ENCODE data around the gene HDAC4. TPM values are rescaled to one million over a fixed set of nuclear protein-coding genes. Genes with fewer than 3 reads are reported as not detected.

Gene HDAC4
- total and polyA plus RNA-seq, 2 of the 8 experiments (the other 6 are each of a cell fraction or from before 2014, with no cell fraction given) = 15.4 to 31.5 TPM

DNA sequence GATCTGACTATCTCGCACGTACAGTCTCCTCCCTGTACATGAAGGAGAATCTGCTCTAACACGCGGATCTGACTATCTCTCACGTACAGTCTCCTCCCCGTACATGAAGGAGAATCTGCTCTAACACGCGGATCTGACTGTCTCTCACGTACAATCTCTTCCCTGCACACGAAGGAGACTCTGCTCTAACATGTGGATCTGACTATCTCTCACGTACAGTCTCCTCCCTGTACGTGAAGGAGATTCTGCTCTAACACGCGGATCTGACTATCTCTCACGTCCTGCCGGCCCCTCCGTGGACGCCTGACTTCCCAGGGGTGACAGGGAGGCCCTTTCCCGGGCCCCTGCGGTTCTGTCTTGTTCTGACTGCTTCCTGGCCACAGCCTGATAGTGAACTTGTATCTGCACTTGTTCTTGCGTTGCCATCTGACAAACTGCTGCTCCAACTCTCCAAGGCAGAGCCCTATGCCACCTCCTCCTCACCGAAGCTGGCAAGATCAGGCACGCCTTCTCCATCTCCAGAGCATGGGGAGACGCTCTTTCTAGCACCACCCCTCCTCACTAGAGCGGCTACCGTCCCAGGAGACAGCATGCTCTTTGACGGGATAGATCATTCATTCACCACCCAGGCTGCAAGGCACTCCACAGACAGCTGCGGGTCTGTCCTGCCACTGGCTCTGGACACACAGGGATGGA, 314.3 kb downstream of the HDAC4 start:
- H3K4me1 ChIP-seq (replicated peaks in 1 of 4; ENCODE audit: control insufficient read depth in 3 of 4, insufficient read depth in 4 of 4, low read length in 3 of 4) = no peaks in the 10 kb centered on the region
- no peak overlapping the region for H2BK120ac ChIP-seq (replicated peaks; ENCODE audit: low read depth, low read length)
- H2BK12ac ChIP-seq (ENCODE audit: low read depth, low read length) = no peak overlapping the region
- H4K20me1 ChIP-seq (replicated peaks in 1 of 2; ENCODE audit: control insufficient read depth in 1 of 2, insufficient read depth in 2 of 2, low read length in 2 of 2) = peaks cover 0 to 7% of the 10 kb centered on the region in 2 experiments
- H3K9me3 ChIP-seq (ENCODE audit: insufficient read depth in 2 of 2, low read depth in 1 of 2, low read length in 1 of 2) = no peaks in the 10 kb centered on the region
- H2BK15ac ChIP-seq (ENCODE audit: low read length) = no peak overlapping the region
- no peak overlapping the region for H3K9ac ChIP-seq (replicated peaks in 1 of 4; ENCODE audit: extremely low read depth in 1 of 4, low read depth in 3 of 4, low read length in 3 of 4)
- no peak overlapping the region for H3K18ac ChIP-seq (ENCODE audit: extremely low read depth, low read length)
- WGBS, 2 experiments (ENCODE audit: extremely low coverage in 1 of 2, insufficient coverage in 1 of 2, insufficient read length in 1 of 2, insufficient replicate concordance in 2 of 2, low coverage in 1 of 2, low lambda C conversion rate in 2 of 2, missing lambda C conversion rate in 1 of 2) = 91% methylated on average over 28 of the region's 28 CpGs; no CpG with 5 or more reads in 1 of the 2 experiments
- DNase-seq (ENCODE audit: low read depth in 1 of 2, low spot score in 2 of 2) (no peak), FAIRE-seq (no peak)
- no peaks in the 10 kb centered on the region; the same call in 1 of the 2 replicates for H3K79me1 ChIP-seq (ENCODE audit: low read depth, low read length)
- no peak overlapping the region for H3K4me3 ChIP-seq (ENCODE audit: extremely low read depth in 1 of 4, insufficient read depth in 2 of 4, low read depth in 3 of 4, low read length in 4 of 4)
- POLR2A ChIA-PET (ENCODE audit: partially characterized antibody) = no interaction called here
- no peak overlapping the region for H3K14ac ChIP-seq (ENCODE audit: insufficient read length)
- H3K4me2 ChIP-seq (ENCODE audit: insufficient read depth in 1 of 2, low read depth in 2 of 2, low read length in 2 of 2) = no peak overlapping the region
- CTCF ChIA-PET (ENCODE audit: partially characterized antibody) = no interaction called here
- H4K8ac ChIP-seq (ENCODE audit: extremely low read depth, insufficient read depth, low read length) = no peak overlapping the region
- no peak overlapping the region for H2BK20ac ChIP-seq (ENCODE audit: low read length)
- no peak overlapping the region for H2AFZ ChIP-seq (ENCODE audit: low read length)
- no peak overlapping the region for H2BK5ac ChIP-seq (ENCODE audit: low read depth, low read length)
- no peak overlapping the region for H3K56ac ChIP-seq (replicated peaks; ENCODE audit: insufficient read length, low read depth, low read length)
- no peak overlapping the region for H3K23ac ChIP-seq (ENCODE audit: insufficient read length)
- H3K36me3 ChIP-seq (ENCODE audit: control insufficient read depth in 2 of 4, insufficient read depth in 4 of 4, low read length in 3 of 4) = 0 out of 8 replicates have a peak, but pooled peaks cover 0 to 4% (median 0%) of the 10 kb centered on the region in 4 experiments
- no peak overlapping the region for H2AK5ac ChIP-seq (ENCODE audit: low read depth, low read length)
- H3K27ac ChIP-seq (ENCODE audit: low read depth, low read length) = no peak overlapping the region; the same call in 1 of the 2 replicates
- no peak overlapping the region for H4K91ac ChIP-seq (replicated peaks; ENCODE audit: insufficient read length, low read length)
- no peak overlapping the region for H3K4ac ChIP-seq (replicated peaks; ENCODE audit: insufficient read length, low read depth, low read length)
- no peaks in the 10 kb centered on the region for H3K79me2 ChIP-seq (ENCODE audit: control insufficient read depth in 1 of 2, insufficient read depth in 2 of 2, low read length in 2 of 2)
- no peaks in the 10 kb centered on the region for H3K27me3 ChIP-seq (replicated peaks in 1 of 4; ENCODE audit: control insufficient read depth in 3 of 4, extremely low read depth in 1 of 4, insufficient read depth in 3 of 4, low read length in 3 of 4)
- no peak overlapping the region for H4K5ac ChIP-seq (ENCODE audit: insufficient read length, low read depth, low read length)
- H3K23me2 ChIP-seq (ENCODE audit: low read depth, low read length) = peaks cover 3% of the 10 kb centered on the region; the same call in 1 of the 2 replicates
- TF ChIP-seq POLR2AphosphoS5 (IDR thresholded peaks at IDR 0.05; ENCODE audit: low read depth, low read length) = no peak
- TF ChIP-seq TEAD4 (IDR thresholded peaks at IDR 0.05; ENCODE audit: low read depth, low read length) = no peak
- TF ChIP-seq RXRA (IDR thresholded peaks at IDR 0.05; ENCODE audit: insufficient read depth, low read depth, low read length) = no peak
- TF ChIP-seq CTBP2 (IDR thresholded peaks at IDR 0.05; ENCODE audit: borderline replicate concordance, insufficient read depth, insufficient read length, low read length) = no peak
- TF ChIP-seq BRCA1 (IDR thresholded peaks at IDR 0.05; ENCODE audit: low read depth, low read length) = no peak
- no peak for TF ChIP-seq HDAC6 (IDR thresholded peaks at IDR 0.05; ENCODE audit: low read depth, low read length)
- TF ChIP-seq, protein P1, sequence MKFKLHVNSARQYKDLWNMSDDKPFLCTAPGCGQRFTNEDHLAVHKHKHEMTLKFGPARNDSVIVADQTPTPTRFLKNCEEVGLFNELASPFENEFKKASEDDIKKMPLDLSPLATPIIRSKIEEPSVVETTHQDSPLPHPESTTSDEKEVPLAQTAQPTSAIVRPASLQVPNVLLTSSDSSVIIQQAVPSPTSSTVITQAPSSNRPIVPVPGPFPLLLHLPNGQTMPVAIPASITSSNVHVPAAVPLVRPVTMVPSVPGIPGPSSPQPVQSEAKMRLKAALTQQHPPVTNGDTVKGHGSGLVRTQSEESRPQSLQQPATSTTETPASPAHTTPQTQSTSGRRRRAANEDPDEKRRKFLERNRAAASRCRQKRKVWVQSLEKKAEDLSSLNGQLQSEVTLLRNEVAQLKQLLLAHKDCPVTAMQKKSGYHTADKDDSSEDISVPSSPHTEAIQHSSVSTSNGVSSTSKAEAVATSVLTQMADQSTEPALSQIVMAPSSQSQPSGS (IDR thresholded peaks at IDR 0.05; ENCODE audit: low read length) = no peak
- TF ChIP-seq, protein P2, sequence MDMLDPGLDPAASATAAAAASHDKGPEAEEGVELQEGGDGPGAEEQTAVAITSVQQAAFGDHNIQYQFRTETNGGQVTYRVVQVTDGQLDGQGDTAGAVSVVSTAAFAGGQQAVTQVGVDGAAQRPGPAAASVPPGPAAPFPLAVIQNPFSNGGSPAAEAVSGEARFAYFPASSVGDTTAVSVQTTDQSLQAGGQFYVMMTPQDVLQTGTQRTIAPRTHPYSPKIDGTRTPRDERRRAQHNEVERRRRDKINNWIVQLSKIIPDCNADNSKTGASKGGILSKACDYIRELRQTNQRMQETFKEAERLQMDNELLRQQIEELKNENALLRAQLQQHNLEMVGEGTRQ (IDR thresholded peaks at IDR 0.05; ENCODE audit: low read length) = no peak
- no peak for TF ChIP-seq ASH2L (IDR thresholded peaks at IDR 0.05; ENCODE audit: low read length)
- no peak for TF ChIP-seq ZNF274 (IDR thresholded peaks at IDR 0.05; ENCODE audit: borderline replicate concordance, extremely low read depth, low read length)
- TF ChIP-seq TCF12 (IDR thresholded peaks at IDR 0.05; ENCODE audit: low read depth, low read length) = no peak

Data from H1 (cell line).